Fibroblast of skin of left quadriceps (primary cell): Measurements from ENCODE around the gene TNNI3.
"Not testable (repeated sequence)": the region's sequence is repeated elsewhere in the genome, so short reads cannot be mapped to it uniquely, and the experiment has no call there.

Source experiments
- DNase-seq, 2 experiments: peaks; one replicate each; pipeline ENCODE4 v3.0.0-alpha.2; 2013; ENCODE audit warnings: low read depth in 2 of 2

Gene TNNI3

DNA sequence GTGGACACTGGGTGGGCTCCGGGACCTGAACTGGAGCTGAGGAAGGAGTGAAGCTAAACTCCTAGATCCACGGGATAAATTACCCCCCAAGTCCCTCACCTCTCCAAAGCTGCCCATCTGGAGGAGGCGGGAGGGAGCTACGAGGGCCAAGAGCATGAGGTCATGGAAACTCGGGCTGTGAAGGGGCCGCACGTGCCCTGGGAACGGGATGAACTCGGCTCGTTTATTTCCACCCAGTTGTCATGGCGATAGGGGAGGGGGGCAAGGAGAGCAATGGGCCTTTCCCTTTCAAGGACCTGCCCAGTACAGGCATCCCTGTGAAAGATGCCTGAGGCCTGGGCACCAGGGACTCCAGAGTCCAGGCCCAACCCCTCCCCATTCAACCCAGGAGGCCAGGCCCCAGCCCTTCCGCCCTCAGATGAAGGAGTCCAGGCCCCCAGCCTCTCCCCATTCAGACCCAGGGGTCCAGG is 43.9 kb downstream of the TNNI3 start:
- DNase-seq, result peak in 1 of 2 experiments; percentile 46

- DNase-seq, result no peak
Observed at GRCh38 chr19:55112777-55113569, 44.6 kb downstream of the TNNI3 start.

DNA sequence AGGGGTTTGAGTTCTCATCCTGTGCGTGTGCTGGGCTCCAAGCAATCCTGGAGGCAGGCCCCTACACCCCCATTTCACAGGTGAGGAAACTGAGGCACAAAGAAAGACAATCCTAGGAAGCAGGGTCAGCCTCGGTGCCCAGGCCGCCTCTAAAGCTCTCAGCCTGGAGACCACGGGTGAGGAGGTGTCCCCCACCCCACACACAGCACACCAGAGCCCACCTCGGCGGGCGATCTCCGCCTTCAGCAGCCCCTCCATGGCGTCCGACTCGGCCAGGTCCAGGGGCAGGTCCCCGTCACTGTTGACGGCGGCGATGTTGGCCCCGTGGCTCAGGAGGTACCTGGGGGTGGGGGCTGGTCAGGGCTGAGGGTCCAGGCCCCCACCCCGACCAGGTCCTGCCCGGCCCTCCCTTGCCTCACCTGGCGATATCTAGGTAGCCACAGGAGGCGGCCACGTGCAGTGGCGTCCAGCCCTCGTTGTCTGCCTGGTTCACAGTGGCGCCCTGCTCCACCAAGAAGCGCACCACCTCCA is 45.2 kb downstream of the TNNI3 start:
- no peak for DNase-seq

DNA sequence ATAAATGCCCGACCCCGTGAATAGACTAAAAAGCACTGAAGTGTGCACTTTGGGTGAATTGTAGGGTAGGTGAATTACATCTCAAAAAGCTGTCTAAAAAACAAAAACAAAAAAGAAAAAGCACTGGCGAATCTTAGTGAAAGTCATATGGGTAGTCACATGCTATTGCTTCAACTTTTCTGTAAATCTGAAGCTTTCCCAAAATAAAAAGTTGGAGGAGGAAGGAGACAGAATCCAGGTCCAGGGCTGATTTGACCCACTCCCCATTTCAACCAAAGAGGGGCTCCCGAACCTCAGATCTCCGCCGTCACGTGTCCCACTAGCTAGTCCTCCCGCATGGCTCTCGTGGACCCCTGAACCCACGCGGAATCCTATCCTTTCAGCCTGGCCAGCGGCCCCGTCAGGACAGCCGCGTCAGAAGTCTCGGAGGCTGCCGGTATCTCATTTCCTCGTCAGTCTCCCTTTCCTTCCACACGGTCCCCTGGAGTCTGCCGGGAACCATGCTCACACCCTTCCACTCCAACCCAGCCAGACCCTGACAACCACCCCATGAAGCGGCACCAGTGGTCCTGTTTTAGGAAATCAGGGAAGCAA is 46.2 kb downstream of the TNNI3 start:
- no peak for DNase-seq

DNA sequence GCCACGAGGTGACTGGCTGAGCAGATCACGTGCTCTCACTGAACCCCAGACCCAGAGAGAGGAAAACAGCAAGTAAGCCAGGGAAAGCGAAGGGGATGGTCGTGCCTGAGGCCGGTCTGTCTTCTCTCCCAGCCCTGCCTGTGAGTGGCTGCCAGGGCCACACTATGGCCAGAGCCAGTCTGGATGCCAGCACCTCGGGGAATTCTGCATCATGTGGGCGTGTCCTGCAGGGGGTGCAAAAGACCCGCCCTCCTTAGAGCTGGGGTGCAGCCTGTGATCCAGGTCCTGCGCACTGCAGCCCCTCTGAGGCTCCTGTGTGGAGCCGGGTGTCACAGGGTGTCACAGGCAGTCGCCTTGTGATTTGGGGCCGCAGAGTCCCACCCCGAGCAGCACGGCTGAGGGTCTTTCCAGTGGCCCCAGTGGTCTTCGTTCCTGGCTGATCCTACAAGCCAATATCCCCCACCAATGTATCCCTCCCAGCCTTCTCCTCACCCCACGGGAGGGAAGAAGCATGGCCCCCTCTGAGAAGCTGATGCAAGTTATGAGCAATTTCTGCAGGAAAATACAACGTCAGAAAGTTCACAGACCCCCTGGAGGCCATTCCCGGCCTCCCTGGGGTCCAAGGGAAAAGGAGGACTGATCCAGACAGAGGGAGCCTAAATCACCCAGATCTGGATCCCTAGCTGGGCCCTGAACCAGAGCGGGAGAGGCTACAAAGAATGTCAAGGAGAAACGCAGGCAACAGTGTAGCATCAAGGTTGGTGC is 47.8 kb downstream of the TNNI3 start:
- DNase-seq, result no peak

DNA sequence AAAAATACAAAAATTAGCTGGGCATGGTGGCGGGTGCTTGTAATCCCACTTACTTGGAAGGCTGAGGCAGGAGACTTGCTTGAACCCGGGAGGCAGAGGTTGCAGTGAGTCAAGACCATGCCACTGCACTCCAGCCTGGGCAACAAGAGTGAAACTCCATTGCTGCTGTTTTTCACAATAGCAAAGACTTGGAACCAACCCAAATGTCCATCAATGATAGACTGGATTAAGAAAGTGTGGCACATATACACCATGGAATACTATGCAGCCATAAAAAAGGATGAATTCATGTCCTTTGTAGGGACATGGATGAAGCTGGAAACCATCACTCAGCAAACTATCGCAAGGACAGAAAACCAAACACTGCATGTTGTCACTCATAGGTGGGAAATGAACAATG is 50.3 kb downstream of the TNNI3 start:
- not testable (repeated sequence) for DNase-seq

GRCh38 chr19:55106591-55106990 is 50.9 kb downstream of the TNNI3 start:
- no peak for DNase-seq

DNA sequence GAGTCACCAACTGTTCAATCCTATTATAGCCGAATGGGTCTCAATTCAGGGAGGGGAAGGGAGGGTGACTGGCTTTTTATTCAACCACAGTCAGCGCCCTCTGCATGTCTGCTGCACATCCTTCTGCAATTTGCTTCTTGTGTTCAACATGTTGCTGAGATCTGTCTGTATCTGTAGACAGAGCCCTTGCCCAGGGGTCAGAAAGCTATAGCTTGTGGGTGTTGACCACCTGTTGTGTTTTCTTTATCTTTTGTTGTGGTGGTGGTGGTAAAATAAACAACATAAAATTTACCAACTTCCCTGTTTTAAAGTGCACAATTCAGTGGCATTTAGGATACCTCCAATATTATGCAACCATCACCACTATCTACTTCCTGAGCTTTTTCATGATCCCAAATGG is 52.3 kb downstream of the TNNI3 start:
- no peak for DNase-seq

DNA sequence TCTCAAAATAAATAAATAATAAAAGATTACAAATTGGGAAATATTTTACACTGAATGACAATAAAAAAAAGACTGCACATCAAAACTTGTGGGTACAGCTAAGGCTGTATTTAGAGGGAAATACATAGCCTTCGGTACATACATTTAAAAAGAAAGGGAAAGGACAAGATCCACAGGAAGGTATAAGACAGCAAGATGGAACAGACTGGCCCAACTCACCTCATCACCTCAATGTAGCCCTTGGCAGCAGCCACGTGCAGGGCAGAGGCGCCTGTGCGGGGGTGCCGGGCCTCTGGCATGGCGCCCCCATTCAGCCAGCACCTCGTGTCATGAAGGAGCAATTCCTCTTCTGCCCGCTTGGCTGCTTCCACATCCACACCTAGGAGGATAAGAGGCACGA is 54.3 kb downstream of the TNNI3 start:
- no peak for DNase-seq
